Measurements from ENCODE around the gene CSK. TPM values are rescaled to one million over a fixed set of nuclear protein-coding genes. Genes with fewer than 3 reads are reported as not detected.

CSK gene
- total RNA-seq, 2 experiments from 2014 or later = 272 to 282 TPM

DNA sequence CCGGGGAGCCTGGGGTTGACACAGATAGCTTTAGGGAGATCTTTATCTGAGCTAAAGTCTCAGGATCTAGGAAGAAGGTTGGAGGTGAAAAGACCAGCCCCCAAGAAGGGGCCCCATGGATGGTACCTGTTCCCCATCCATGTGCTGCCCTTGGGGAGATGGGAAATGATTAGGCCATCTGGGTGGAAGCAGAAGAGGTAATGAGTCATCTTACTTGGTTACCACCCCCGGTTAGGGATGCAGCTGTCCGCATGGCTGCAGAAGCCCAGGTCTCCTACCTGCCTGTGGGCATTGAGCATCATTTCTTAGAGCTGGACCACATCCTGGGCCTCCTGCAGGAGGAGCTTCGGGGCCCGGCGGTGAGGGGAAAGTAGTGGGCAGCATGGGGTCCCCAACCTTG lies 41.4 kb downstream of the CSK start:
- H3K4me3 Mint-ChIP-seq = no peak overlapping the region
- peaks cover 18% of the 10 kb centered on the region for H3K27me3 Mint-ChIP-seq (ENCODE audit: low read depth)
- CTCF ChIA-PET = interaction anchor here (1.4 to 1.6 kb wide), 3 partner anchors 14 to 192 kb away, joined by 3 to 5 read pairs (median 3); no protein-coding TSS in a partner anchor

DNA sequence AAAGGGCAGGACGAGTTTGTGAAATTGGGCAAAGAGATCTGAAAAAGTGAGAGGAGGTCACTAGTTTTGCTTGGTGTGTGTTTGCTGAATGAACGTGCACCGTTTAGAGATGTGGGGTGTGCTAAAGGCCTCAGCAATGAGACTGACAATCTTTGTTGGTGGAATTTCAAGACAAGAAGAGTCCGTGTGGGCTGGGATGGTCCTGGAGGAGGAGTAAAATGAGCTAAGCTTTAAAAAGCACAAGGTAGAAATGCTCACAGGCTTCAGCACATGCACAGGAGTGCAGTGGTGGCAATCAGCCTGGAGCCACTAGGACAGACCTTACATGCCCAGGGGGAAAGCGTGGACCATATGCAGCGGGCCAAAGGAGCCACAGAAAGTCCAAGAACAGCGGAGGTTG lies 43.1 kb downstream of the CSK start:
- CTCF ChIA-PET = interaction anchor here (2.3 kb wide), 1 partner anchor 25 kb away, joined by 5 read pairs; no protein-coding TSS in a partner anchor
- no peak for DNase-seq
- intact Hi-C loops (cut with micrococcal nuclease) = loop anchor here (5.0 kb wide), 1 partner anchor 172 kb away; the partner anchor contains the start of gene SCAMP5
- H3K27me3 Mint-ChIP-seq (ENCODE audit: low read depth) = peaks cover 21% of the 10 kb centered on the region
- no peaks in the 10 kb centered on the region for H3K36me3 Mint-ChIP-seq (ENCODE audit: low read depth)
- no peak overlapping the region for H3K4me3 Mint-ChIP-seq
- no peaks in the 10 kb centered on the region for H3K9me3 Mint-ChIP-seq
- H3K4me1 Mint-ChIP-seq (ENCODE audit: low read depth) = peaks cover 6% of the 10 kb centered on the region
- H3K27ac Mint-ChIP-seq = no peak overlapping the region

More for the DNA sequence above, 41.4 kb downstream of the CSK start:
- no peaks in the 10 kb centered on the region for H3K36me3 Mint-ChIP-seq (ENCODE audit: low read depth)
- no peak overlapping the region for H3K27ac Mint-ChIP-seq
- intact Hi-C loops (cut with micrococcal nuclease) = no loop called here
- H3K4me1 Mint-ChIP-seq (ENCODE audit: low read depth) = peaks cover 5% of the 10 kb centered on the region
- DNase-seq = no peak
- H3K9me3 Mint-ChIP-seq = no peaks in the 10 kb centered on the region

DNA sequence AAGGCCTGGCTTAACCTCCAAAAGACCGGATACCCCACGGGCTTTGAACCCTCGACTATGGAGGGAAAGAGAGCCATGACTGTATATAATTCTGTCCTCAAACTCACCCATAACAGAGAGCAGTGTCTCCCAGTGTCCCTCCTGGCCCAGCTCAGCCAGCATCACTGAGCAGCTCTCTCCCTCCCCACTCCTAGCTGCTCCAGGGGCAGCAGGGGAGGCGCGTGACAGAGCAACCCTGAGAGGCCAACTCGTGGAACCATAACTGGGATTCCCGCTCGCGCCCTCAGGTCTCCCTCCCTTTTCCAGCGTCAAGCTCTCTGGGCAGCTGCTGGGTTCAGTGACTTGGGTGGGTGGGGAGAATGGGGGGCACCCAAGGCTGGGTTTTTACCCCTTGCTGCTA lies 44.0 kb downstream of the CSK start:
- Mint-ChIP-seq H3K4me3 (no peak overlapping the region), H3K4me1 (ENCODE audit: low read depth) (peaks cover 6% of the 10 kb centered on the region), H3K27me3 (ENCODE audit: low read depth) (peaks cover 21% of the 10 kb centered on the region), H3K27ac (no peak overlapping the region), H3K9me3 (no peaks in the 10 kb centered on the region), H3K36me3 (ENCODE audit: low read depth) (no peaks in the 10 kb centered on the region)
- CTCF ChIA-PET = interaction anchor here (0.5 to 2.3 kb wide), 6 partner anchors 18 to 375 kb away, joined by 3 to 5 read pairs (median 4); no protein-coding TSS in a partner anchor
- intact Hi-C loops (cut with micrococcal nuclease) = loop anchor here (5.0 kb wide), 1 partner anchor 171 kb away; the partner anchor contains the start of gene SCAMP5
- no peak for DNase-seq

DNA sequence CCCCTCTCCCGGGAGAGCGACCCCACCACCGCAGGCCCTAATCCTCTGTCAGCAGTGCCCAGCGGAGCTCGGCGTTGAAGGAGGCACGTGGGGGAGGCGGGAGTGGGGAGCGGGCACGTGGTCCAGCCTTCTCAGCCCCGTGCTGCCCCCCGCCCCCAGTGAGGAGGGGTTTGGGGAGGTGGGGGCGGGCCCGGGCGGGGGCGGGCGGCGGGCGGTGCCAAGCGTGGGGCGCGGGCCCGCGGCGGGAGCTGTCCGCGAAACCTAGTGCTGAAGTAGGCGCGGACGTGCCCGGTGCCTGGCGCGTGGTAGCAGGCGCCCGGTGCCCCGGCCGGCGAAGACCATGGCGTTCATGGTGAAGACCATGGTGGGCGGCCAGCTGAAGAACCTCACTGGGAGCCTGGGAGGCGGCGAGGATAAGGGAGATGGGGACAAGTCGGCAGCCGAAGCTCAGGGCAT lies 44.5 kb downstream of the CSK start, which contains the start of gene CPLX3:
Gene CPLX3 (plus strand): TSS at position 264 of the 456 bp plus-strand sequence. CDS start 77 bp downstream, at position 341.
- no peaks in the 10 kb centered on the region for H3K9me3 Mint-ChIP-seq
- no peak within 1 kb of the TSS for H3K4me3 Mint-ChIP-seq
- CTCF ChIA-PET = interaction anchor here (0.5 to 2.3 kb wide), 8 partner anchors 19 to 374 kb away, joined by 3 to 5 read pairs (median 3); no protein-coding TSS in a partner anchor
- peak; percentile 53 for DNase-seq
- H3K27ac Mint-ChIP-seq = no peak within 1 kb of the TSS
- peaks cover 21% of the 10 kb centered on the region for H3K27me3 Mint-ChIP-seq (ENCODE audit: low read depth)
- H3K4me1 Mint-ChIP-seq (ENCODE audit: low read depth) = peaks cover 6% of the 10 kb centered on the region
- H3K36me3 Mint-ChIP-seq (ENCODE audit: low read depth) = no peaks in the 10 kb centered on the region
- intact Hi-C loops (cut with micrococcal nuclease) = loop anchor here (5.0 kb wide), 1 partner anchor 171 kb away; the partner anchor contains the start of gene SCAMP5

DNA sequence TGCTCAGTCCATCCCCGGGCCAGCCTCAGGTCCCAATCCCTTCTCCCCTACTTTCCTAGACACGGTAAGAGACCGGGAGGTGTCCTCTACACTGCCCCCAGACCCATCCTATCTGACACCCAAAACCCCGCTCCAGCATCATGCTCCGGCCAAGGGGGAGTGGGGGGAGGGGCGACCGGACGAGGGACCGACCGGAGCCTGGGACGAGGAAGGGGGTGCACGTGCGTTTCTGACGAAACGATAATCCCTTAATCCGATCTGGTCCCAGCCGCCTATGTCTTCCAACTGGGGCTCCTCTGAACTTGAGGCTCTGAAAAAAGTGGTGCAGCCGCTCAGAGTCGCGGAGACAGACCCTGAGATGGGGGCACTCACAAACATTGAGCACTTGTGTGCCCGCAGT lies 45.0 kb downstream of the CSK start:
- CTCF ChIA-PET = interaction anchor here (0.6 to 2.3 kb wide), 7 partner anchors 18 to 206 kb away, joined by 3 to 5 read pairs (median 3); no protein-coding TSS in a partner anchor
- peaks cover 21% of the 10 kb centered on the region for H3K27me3 Mint-ChIP-seq (ENCODE audit: low read depth)
- H3K27ac Mint-ChIP-seq = no peak overlapping the region
- H3K4me1 Mint-ChIP-seq (ENCODE audit: low read depth) = peaks cover 6% of the 10 kb centered on the region
- H3K4me3 Mint-ChIP-seq = no peak overlapping the region
- no peak for DNase-seq
- H3K36me3 Mint-ChIP-seq (ENCODE audit: low read depth) = no peaks in the 10 kb centered on the region
- intact Hi-C loops (cut with micrococcal nuclease) = loop anchor here (5.0 kb wide), 1 partner anchor 170 kb away; the partner anchor contains the start of gene SCAMP5
- H3K9me3 Mint-ChIP-seq = no peaks in the 10 kb centered on the region

DNA sequence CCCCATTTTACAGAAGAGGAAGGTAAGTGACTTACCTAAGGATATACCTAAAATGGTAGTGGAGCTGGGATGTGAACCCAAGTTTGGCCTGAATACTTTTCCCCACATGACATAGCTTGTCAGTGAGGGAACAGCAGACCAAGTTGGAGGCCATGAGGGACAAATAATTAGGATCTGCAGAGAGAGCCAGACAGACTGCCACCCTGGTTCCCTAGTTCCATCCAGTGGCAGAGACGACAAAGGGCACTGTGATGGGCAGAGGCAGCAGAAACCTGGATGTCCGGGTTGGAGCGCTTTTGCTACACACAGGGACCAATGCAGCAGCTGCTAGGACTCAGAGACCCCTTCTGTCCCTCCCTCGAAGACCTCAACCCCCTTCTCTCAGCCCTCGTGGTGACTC lies 45.7 kb downstream of the CSK start:
- Mint-ChIP-seq H3K4me3 (no peak overlapping the region), H3K27me3 (ENCODE audit: low read depth) (peaks cover 21% of the 10 kb centered on the region), H3K36me3 (ENCODE audit: low read depth) (no peaks in the 10 kb centered on the region), H3K4me1 (ENCODE audit: low read depth) (peaks cover 6% of the 10 kb centered on the region), H3K27ac (no peak overlapping the region), H3K9me3 (no peaks in the 10 kb centered on the region)
- intact Hi-C loops (cut with micrococcal nuclease) = loop anchor here (5.0 kb wide), 1 partner anchor 170 kb away; the partner anchor contains the start of gene SCAMP5
- CTCF ChIA-PET = interaction anchor here (0.8 to 2.7 kb wide), 3 partner anchors 17 to 74 kb away, joined by 3 to 10 read pairs (median 4); no protein-coding TSS in a partner anchor
- no peak for DNase-seq

DNA sequence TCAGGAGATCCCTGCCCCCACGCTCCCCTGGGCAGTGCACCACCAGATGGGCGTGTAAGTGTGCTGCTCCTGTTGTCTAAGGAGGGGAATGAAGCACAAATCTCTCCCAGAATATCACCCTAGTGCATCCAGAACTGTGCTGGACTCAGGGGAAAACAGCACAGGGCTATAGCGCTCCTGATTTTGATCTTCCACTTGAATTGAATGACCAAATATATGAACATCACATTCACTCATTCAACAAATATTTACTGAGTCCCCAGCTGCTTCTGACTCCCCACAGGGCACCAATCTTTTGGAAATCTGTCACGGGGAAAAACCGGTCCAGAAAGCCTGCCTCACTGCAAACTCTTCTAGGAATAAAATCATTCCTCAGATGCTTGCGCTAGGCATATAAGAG lies 47.0 kb downstream of the CSK start:
- intact Hi-C loops (cut with micrococcal nuclease) = loop anchor here (5.0 kb wide), 1 partner anchor 168 kb away; the partner anchor contains the start of gene SCAMP5
- CTCF ChIA-PET = interaction anchor here (1.7 to 2.7 kb wide), 2 partner anchors 73 to 197 kb away, joined by 4 to 10 read pairs; no protein-coding TSS in a partner anchor
- no peaks in the 10 kb centered on the region for H3K9me3 Mint-ChIP-seq
- no peak overlapping the region for H3K27ac Mint-ChIP-seq
- no peaks in the 10 kb centered on the region for H3K36me3 Mint-ChIP-seq (ENCODE audit: low read depth)
- no peak for DNase-seq
- peaks cover 6% of the 10 kb centered on the region for H3K4me1 Mint-ChIP-seq (ENCODE audit: low read depth)
- no peak overlapping the region for H3K4me3 Mint-ChIP-seq
- peaks cover 21% of the 10 kb centered on the region for H3K27me3 Mint-ChIP-seq (ENCODE audit: low read depth)

DNA sequence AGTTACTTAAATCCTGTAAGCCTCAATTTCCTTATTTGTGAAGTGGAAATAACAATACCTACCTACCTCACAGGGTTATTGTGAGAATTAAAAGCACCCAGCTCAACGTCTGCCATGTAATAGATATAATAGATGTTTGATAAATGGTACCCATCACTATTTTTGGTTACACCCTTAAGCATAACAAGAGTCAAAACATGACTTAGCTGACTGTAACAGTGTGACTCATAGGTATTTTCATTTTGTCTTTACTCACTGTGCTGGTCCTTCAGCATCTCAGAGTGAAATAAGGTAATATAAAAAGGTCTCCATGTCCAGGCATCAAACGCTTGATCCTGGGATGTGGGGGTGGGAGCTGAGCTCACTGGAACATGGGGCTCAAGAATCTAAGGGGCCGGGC lies 47.6 kb downstream of the CSK start:
- intact Hi-C loops (cut with micrococcal nuclease) = loop anchor here (5.0 kb wide), 1 partner anchor 168 kb away; the partner anchor contains the start of gene SCAMP5
- Mint-ChIP-seq H3K9me3 (no peaks in the 10 kb centered on the region), H3K4me3 (no peak overlapping the region), H3K27ac (no peak overlapping the region), H3K27me3 (ENCODE audit: low read depth) (peaks cover 21% of the 10 kb centered on the region), H3K36me3 (ENCODE audit: low read depth) (no peaks in the 10 kb centered on the region), H3K4me1 (ENCODE audit: low read depth) (peaks cover 6% of the 10 kb centered on the region)
- CTCF ChIA-PET = interaction anchor here (0.8 to 2.7 kb wide), 4 partner anchors 58 to 197 kb away, joined by 3 to 10 read pairs (median 4); no protein-coding TSS in a partner anchor
- DNase-seq = no peak

DNA sequence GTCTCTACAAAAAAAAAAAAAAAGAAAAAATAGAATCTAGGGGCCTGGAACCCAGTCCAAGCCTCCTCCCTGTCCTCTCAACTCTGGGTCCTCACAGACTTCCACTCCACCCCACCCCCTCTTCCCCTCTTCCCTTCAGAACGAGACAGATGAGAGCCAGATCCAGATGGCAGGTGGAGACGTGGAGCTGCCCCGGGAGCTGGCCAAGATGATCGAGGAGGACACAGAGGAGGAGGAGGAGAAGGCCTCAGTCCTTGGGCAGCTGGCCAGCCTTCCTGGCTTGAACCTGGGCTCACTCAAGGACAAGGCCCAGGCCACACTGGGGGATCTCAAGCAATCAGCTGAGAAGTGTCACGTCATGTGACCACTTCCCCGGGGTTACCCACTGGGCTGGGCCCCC lies 48.1 kb downstream of the CSK start:
- CTCF ChIA-PET = interaction anchor here (0.8 to 2.7 kb wide), 3 partner anchors 59 to 195 kb away, joined by 3 to 10 read pairs (median 5); no protein-coding TSS in a partner anchor
- no peak overlapping the region for H3K4me3 Mint-ChIP-seq
- no peak for DNase-seq
- no peaks in the 10 kb centered on the region for H3K9me3 Mint-ChIP-seq
- no peak overlapping the region for H3K27ac Mint-ChIP-seq
- H3K36me3 Mint-ChIP-seq (ENCODE audit: low read depth) = peaks cover under 1% of the 10 kb centered on the region
- peaks cover 7% of the 10 kb centered on the region for H3K4me1 Mint-ChIP-seq (ENCODE audit: low read depth)
- intact Hi-C loops (cut with micrococcal nuclease) = loop anchor here (5.0 kb wide), 1 partner anchor 167 kb away; the partner anchor contains the start of gene SCAMP5
- peaks cover 21% of the 10 kb centered on the region for H3K27me3 Mint-ChIP-seq (ENCODE audit: low read depth)

DNA sequence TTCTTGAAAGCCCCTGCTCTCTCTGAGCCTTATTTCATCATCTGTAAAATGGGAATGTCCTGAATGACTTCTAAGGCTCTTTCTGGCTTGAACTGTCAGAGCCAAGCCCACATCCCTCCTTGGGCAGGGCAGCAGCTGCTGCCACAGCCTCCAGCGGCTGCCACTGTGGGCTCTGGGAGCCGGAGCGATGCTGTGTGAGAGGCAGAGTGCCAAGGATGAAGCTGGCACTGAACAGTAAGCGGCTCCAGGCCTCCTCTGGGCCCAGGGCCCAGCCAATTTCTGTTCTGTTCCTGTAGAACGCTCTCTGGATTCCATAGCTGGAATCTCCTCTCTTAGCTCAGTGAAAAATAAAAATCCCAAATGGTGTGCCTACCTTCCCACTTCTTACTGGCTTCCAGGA lies 49.0 kb downstream of the CSK start:
- H3K36me3 Mint-ChIP-seq (ENCODE audit: low read depth) = peaks cover 3% of the 10 kb centered on the region
- intact Hi-C loops (cut with micrococcal nuclease) = no loop called here
- CTCF ChIA-PET = interaction anchor here (0.6 to 1.9 kb wide), 5 partner anchors 15 to 121 kb away, joined by 3 to 5 read pairs (median 4); no protein-coding TSS in a partner anchor

DNA sequence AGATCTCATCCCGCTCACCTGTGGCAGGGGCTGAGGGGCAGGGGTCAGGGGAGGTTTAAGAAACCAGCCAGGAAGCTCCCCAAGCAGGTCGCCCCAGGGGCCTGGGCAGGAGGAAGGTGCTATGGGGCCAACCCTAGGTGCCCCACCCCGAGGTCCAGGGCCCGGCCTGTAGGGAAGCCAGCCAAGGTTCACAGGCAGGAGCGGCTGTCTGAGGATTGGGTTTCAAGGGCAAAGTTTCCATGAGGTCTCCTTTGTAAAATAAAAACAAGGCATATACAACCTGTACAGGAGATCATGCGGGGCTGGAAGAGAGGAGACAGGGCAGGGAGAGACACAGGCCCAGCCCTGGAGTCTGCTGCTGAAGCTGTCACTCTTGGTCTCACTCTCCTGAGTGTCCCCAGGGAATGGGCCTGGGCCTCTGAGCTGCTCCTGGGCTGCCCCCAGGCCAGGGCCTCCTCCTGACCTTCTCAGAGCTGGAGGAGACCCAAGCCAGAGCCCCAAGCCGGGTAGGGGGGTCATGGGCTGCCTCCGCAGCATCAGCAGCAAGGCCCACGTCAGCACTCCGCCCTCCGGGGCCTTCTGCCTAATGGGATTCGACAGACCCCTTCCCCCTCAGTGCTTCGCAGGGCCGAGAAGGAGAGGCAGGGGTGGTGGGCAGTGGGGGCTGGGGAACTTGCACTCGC lies 50.1 kb downstream of the CSK start:
- Mint-ChIP-seq H3K27ac (no peak overlapping the region), H3K4me3 (no peak overlapping the region), H3K4me1 (ENCODE audit: low read depth) (peaks cover 9% of the 10 kb centered on the region), H3K9me3 (no peaks in the 10 kb centered on the region), H3K36me3 (ENCODE audit: low read depth) (peaks cover 5% of the 10 kb centered on the region), H3K27me3 (ENCODE audit: low read depth) (peaks cover 16% of the 10 kb centered on the region)
- CTCF ChIA-PET = interaction anchor here (1.1 to 3.1 kb wide), 3 partner anchors 11 to 61 kb away, joined by 4 to 18 read pairs (median 5); partner anchors contain the start of gene ULK3
- DNase-seq = no peak
- intact Hi-C loops (cut with micrococcal nuclease) = no loop called here

More for the DNA sequence above, 49.0 kb downstream of the CSK start:
- Mint-ChIP-seq H3K27me3 (ENCODE audit: low read depth) (peaks cover 21% of the 10 kb centered on the region), H3K4me1 (ENCODE audit: low read depth) (peaks cover 9% of the 10 kb centered on the region), H3K4me3 (no peak overlapping the region), H3K27ac (no peak overlapping the region), H3K9me3 (no peaks in the 10 kb centered on the region)
- DNase-seq = no peak

DNA sequence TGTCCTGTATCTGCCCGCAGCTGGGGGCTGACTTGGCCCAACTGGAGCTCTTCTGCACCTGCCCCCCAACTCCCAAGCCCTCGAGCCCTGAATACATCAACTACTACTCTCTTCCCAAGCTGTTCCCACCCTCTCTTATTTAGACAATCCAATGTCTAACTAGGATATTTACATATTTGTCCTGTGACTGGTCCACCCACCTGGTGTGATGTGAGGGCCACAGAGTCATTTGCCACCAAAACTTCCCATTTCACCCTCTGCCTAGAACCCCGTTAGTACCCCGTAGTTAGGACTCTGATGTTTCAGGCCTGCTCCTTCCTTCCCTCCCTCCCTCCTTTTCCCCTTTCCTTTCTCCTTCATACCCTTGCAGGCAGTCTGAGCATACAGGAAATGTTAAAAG lies 50.9 kb downstream of the CSK start:
- Mint-ChIP-seq H3K36me3 (ENCODE audit: low read depth) (peaks cover 6% of the 10 kb centered on the region), H3K4me1 (ENCODE audit: low read depth) (peaks cover 9% of the 10 kb centered on the region), H3K4me3 (no peak overlapping the region), H3K27me3 (ENCODE audit: low read depth) (peaks cover 7% of the 10 kb centered on the region), H3K27ac (no peak overlapping the region), H3K9me3 (no peaks in the 10 kb centered on the region)
- CTCF ChIA-PET = interaction anchor here (1.2 to 3.1 kb wide), 4 partner anchors 10 to 62 kb away, joined by 4 to 18 read pairs (median 6); partner anchors contain the start of gene ULK3
- DNase-seq = no peak
- intact Hi-C loops (cut with micrococcal nuclease) = no loop called here
